Cardiac muscle cell (in vitro differentiated cells and primary cell): ENCODE measurements around the gene TREML2. TPM values are rescaled to one million over a fixed set of nuclear protein-coding genes. Genes with fewer than 3 reads are reported as not detected.
"Not testable (repeated sequence)": the region's sequence is repeated elsewhere in the genome, so short reads cannot be mapped to it uniquely, and the experiment has no call there.

Experiments used
- DNase-seq, 2 donors: peaks; one replicate each; pipeline versions ENCODE4 v3.0.0 to v3.0.0-alpha.2; 2010 to 2017; ENCODE audit warnings: low read depth in 1 of 2, low spot score in 1 of 2
- H3K27ac ChIP-seq: fragments of 200-600 bp; sonication (generic); 2 replicates; pipeline ENCODE4 v1.5.1; 2016
- H3K27me3 ChIP-seq: fragments of 200-600 bp; sonication (generic); 2 replicates; pipeline ENCODE4 v1.6.0; 2016; ENCODE audit warnings: control low read depth
- H3K36me3 ChIP-seq: fragments of 200-600 bp; sonication (generic); 2 replicates; pipeline ENCODE4 v1.5.1; 2016; ENCODE audit warnings: control low read depth
- H3K4me1 ChIP-seq: fragments of 200-600 bp; sonication (generic); 2 replicates; pipeline ENCODE4 v1.8.1; 2017; ENCODE audit warnings: low read depth, mild to moderate bottlenecking, mixed run types
- H3K4me3 ChIP-seq: fragments of 200-600 bp; sonication (generic); 2 replicates; pipeline ENCODE4 v1.5.1; 2016; ENCODE audit warnings: mild to moderate bottlenecking
- H3K9me3 ChIP-seq: fragments of 200-600 bp; sonication (generic); 2 replicates; pipeline ENCODE4 v1.5.1; 2017; ENCODE audit warnings: low read depth, mild to moderate bottlenecking, control low read depth
- polyA plus RNA-seq: library from polyadenylated mRNA; unstranded; fragments of >200 nt; fragmentation: Nextera tagmentation; extraction: Ambion mirVana; gene quantifications from 2 replicates; pipeline ENCODE4 v1.2.1, GENCODE V29; 2016
- total RNA-seq: library from RNA; depleted of rRNA; stranded (reverse); fragments of >200 nt; gene quantifications from 2 replicates; pipeline ENCODE4 v1.2.3, GENCODE V29; 2016
- TF ChIP-seq, protein P1 (sequence below): IDR thresholded peaks from 2 replicates; pipeline ENCODE4 v1.5.1; 2012; ENCODE audit warnings: low read depth, mild to moderate bottlenecking, low read length

Gene TREML2
- total and polyA plus RNA-seq, 2 experiments from 2014 or later: not detected

DNA sequence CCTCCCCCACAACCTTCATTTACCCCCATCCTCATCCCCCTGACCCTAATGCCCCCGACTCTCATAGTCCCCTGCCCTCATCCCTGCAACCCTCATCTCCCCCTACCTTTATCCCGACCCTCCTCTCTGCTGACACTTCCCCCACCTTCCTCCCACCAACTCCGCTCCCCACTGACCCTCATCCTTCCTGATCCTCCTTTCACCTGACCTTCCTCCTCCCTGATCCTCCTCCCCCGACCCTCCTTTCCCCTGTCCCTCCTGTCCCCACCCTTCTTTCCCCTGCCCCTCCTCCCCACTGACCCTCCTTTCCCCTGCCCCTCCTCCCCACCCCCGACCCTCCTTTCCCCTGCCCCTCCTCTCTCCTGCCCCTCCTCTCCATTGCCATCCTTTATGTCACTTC is 7.1 kb downstream of the TREML2 start:
- DNase-seq: no peak
- peaks cover 7% of the 10 kb centered on the region for H3K27me3 ChIP-seq
- H3K36me3 ChIP-seq: no peaks in the 10 kb centered on the region
- no peaks in the 10 kb centered on the region for H3K4me1 ChIP-seq
- no peak overlapping the region for H3K27ac ChIP-seq
- no peak overlapping the region for H3K4me3 ChIP-seq
- H3K9me3 ChIP-seq: no peaks in the 10 kb centered on the region
- TF ChIP-seq, protein P1, sequence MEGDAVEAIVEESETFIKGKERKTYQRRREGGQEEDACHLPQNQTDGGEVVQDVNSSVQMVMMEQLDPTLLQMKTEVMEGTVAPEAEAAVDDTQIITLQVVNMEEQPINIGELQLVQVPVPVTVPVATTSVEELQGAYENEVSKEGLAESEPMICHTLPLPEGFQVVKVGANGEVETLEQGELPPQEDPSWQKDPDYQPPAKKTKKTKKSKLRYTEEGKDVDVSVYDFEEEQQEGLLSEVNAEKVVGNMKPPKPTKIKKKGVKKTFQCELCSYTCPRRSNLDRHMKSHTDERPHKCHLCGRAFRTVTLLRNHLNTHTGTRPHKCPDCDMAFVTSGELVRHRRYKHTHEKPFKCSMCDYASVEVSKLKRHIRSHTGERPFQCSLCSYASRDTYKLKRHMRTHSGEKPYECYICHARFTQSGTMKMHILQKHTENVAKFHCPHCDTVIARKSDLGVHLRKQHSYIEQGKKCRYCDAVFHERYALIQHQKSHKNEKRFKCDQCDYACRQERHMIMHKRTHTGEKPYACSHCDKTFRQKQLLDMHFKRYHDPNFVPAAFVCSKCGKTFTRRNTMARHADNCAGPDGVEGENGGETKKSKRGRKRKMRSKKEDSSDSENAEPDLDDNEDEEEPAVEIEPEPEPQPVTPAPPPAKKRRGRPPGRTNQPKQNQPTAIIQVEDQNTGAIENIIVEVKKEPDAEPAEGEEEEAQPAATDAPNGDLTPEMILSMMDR: no peak

DNA sequence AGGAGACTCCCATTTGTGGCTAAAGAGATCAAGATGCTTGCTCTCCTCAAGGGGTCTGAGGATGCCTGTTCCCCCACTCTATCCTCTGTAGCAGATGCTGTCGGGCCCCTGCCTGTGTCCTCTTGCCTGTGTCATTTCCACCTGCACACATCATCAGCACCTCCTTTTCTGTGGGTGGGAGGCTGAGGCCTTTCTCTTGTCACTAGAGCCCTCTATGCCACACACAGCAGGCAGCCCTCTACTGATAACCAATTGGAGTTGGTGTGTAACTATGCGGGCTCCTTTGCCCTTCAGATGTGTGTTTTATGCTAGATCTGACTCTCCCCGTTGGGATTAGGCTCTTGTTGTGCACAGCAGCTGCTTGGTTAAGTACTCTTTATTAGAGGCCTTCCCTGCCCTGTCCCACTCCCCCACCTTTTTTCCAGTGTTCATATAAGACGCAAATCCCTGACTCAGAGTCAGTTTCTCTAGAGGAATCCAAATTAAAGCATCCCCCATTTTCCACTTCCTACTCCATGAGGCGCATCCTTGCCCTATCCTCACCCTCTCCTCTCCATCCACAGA is 7.7 kb downstream of the TREML2 start:
- Histone ChIP-seq H3K4me1 (no peaks in the 10 kb centered on the region), H3K27me3 (peaks cover 7% of the 10 kb centered on the region), H3K27ac (no peak overlapping the region), H3K36me3 (no peaks in the 10 kb centered on the region), H3K4me3 (no peak overlapping the region), H3K9me3 (no peaks in the 10 kb centered on the region)
- no peak for DNase-seq
- TF ChIP-seq, protein P1: no peak

DNA sequence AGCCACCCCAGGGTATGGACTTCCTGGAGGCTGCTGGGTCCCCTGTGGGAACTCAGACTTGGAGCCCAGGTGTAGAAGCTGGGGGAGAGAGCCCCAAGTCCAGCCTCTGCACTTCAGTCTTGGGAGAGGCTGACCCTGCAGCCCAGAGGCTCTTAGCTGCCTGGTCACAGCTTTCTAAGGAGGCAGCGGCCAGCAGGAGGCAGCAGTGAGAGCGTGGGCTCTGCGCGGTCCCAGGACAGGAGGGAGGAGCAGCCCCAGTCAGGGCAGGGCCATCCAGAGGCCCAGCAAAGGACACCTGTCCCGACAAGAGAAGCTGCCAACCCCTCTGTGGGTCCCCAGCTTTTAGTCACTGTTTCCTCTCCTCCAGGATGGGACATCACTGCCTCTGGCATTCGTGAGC is 9.4 kb downstream of the TREML2 start:
- H3K27ac ChIP-seq: no peak overlapping the region
- TF ChIP-seq, protein P1: peak; percentile 74
- no peak overlapping the region for H3K4me3 ChIP-seq
- H3K27me3 ChIP-seq: peaks cover 7% of the 10 kb centered on the region
- peak; percentile 53 to 55 for DNase-seq
- H3K4me1 ChIP-seq: no peaks in the 10 kb centered on the region
- no peaks in the 10 kb centered on the region for H3K36me3 ChIP-seq
- no peaks in the 10 kb centered on the region for H3K9me3 ChIP-seq

DNA sequence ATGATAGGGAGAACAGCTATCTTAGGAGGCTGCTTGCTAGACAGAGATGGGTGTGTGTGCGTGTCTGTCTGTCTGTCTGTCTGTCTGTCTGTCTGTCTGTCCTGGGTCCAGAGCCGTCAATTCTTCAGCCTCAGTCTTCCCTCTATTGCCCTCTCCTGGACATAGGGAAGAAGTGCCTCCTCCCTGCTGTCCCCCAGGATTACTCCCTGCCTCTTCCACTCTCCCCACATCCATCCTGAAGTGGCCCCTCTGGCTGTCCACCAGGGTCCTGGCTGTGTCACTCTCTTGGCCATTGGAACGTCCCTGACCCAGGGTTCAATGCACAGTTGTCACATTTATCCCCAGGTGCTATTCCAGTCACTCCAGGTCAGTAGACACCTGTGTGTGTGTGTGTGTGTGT is 10.2 kb downstream of the TREML2 start:
- TF ChIP-seq, protein P1: no peak
- Histone ChIP-seq H3K9me3 (no peaks in the 10 kb centered on the region), H3K4me1 (no peaks in the 10 kb centered on the region), H3K4me3 (no peak overlapping the region), H3K36me3 (no peaks in the 10 kb centered on the region), H3K27me3 (peaks cover 3% of the 10 kb centered on the region), H3K27ac (no peak overlapping the region)
- DNase-seq: no peak

DNA sequence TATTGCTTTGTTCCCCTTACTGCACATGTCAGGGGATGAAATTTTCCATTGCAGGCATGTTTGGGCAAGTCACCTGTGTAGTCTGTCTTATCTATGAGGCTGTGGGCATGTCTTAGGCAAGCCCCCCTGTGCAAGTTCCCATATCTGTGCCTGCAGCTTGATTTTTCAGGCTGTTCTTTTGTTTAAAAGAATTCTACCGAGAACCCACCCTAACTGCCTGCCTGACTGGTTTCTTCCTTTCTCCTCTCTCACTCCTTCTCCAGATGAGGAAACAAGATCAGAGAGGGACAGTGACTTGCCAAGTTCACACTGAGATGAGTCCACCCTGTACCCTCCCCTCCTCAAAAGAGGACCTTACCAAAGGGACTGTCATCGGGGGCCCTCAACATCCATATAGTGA is 11.0 kb downstream of the TREML2 start:
- no peak for DNase-seq

DNA sequence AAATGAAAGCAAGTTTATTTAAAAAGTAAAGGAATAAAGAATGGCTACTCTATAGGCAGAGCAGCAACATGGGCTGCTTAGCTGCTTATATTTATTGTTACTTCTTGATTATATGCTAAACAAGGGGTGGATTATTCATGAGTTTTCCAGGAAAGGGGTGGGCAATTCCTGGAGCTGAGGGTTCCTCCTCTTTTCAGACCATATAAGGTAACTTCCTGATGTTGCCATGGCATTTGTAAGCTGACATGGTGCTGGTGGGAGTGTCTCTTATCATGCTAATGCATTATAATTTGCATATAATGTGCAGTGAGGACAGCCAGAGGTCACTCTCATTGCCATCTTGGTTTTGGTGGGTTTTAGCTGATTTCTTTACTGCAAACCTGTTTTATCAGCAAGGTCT is 11.9 kb downstream of the TREML2 start:
- H3K27ac ChIP-seq, DNase-seq, H3K9me3 ChIP-seq, H3K4me3 ChIP-seq, H3K36me3 ChIP-seq, H3K4me1 ChIP-seq, H3K27me3 ChIP-seq: not testable (repeated sequence)

More for the DNA sequence above, 11.0 kb downstream of the TREML2 start:
- no peaks in the 10 kb centered on the region for H3K36me3 ChIP-seq
- no peaks in the 10 kb centered on the region for H3K27me3 ChIP-seq
- H3K9me3 ChIP-seq: no peaks in the 10 kb centered on the region
- no peaks in the 10 kb centered on the region for H3K4me1 ChIP-seq
- no peak overlapping the region for H3K27ac ChIP-seq
- H3K4me3 ChIP-seq: no peak overlapping the region
- TF ChIP-seq, protein P1: no peak
